K562 (cell line): ENCODE data around the gene GTF2A2. TPM values are rescaled to one million over a fixed set of nuclear protein-coding genes. Genes with fewer than 3 reads are reported as not detected.
A peak's percentile ranks its signal among the peaks of the same experiment; 100 is the strongest.

Source experiments
- CREB1 ChIP-seq, 2 experiments: sonication (generic) in 1 of 2; formaldehyde crosslinking in 1 of 2; IDR thresholded peaks; 2 replicates each; pipeline versions ENCODE4 v1.6.1 to v1.8.0; 2012 to 2022; ENCODE audit warnings: inconsistent platforms in 1 of 2, mild to moderate bottlenecking in 1 of 2, missing genetic modification reagents in 1 of 2, moderate library complexity in 1 of 2
- FUS ChIP-seq: fragments of 200-400 bp; formaldehyde crosslinking; optimal IDR thresholded peaks from 2 replicates; pipeline ENCODE3; 2017; ENCODE audit warnings: low read depth, low read length
- GATAD2A ChIP-seq: fragments of 450-650 bp; IDR thresholded peaks from 2 replicates; pipeline ENCODE4 v1.6.1; 2017
- KLF13 ChIP-seq: fragments of 450-650 bp; IDR thresholded peaks from 2 replicates; pipeline ENCODE4 v1.6.1; 2016; ENCODE audit warnings: missing genetic modification characterization, low read depth, mild to moderate bottlenecking, missing compliant biosample characterization, moderate library complexity, borderline replicate concordance
- LARP7 ChIP-seq: fragments of 450-650 bp; IDR thresholded peaks from 2 replicates; pipeline ENCODE4 v1.6.1; 2016
- MTA2 ChIP-seq: fragments of 450-650 bp; IDR thresholded peaks from 2 replicates; pipeline ENCODE4 v1.6.1; 2016; ENCODE audit warnings: low read depth
- NFXL1 ChIP-seq: fragments of 450-650 bp; formaldehyde crosslinking; IDR thresholded peaks from 2 replicates; pipeline ENCODE4 v1.4.0; 2021; ENCODE audit warnings: mild to moderate bottlenecking
- PHF20 ChIP-seq: fragments of 450-650 bp; IDR thresholded peaks from 2 replicates; pipeline ENCODE4 v1.6.1; 2018; ENCODE audit not compliant: partially characterized antibody
- SAP30 ChIP-seq: fragments of 200-600 bp; sonication (generic); IDR thresholded peaks from 2 replicates; pipeline ENCODE4 v1.6.1; 2012; ENCODE audit warnings: borderline replicate concordance, low read depth, mild to moderate bottlenecking, moderate library complexity, low read length, control low read depth, inconsistent platforms; ENCODE audit not compliant: insufficient read depth, poor library complexity, severe bottlenecking
- SREBF2 ChIP-seq: sonication (generic); formaldehyde crosslinking; IDR thresholded peaks from 2 replicates; pipeline ENCODE4 v1.4.0; 2020; ENCODE audit warnings: mild to moderate bottlenecking, missing genetic modification reagents
- U2AF2 ChIP-seq: fragments of 200-400 bp; formaldehyde crosslinking; optimal IDR thresholded peaks from 2 replicates; pipeline ENCODE3; 2017; ENCODE audit warnings: low read depth, mild to moderate bottlenecking, low read length
- ZNF184 ChIP-seq: sonication (generic); formaldehyde crosslinking; IDR thresholded peaks from 2 replicates; pipeline ENCODE4 v1.5.0; 2020; ENCODE audit warnings: missing genetic modification reagents
- ZNF232 ChIP-seq: sonication (generic); formaldehyde crosslinking; IDR thresholded peaks from 2 replicates; pipeline ENCODE4 v1.8.0; 2022; ENCODE audit warnings: mild to moderate bottlenecking, missing genetic modification reagents
- ZNF384 ChIP-seq: IDR thresholded peaks from 2 replicates; pipeline ENCODE4 v1.6.1; 2012; ENCODE audit warnings: low read depth, low read length, improper control_type of control experiment
- ZNF431 ChIP-seq: sonication (generic); formaldehyde crosslinking; IDR thresholded peaks from 2 replicates; pipeline ENCODE4 v1.8.0; 2022; ENCODE audit warnings: mild to moderate bottlenecking, missing genetic modification reagents
- ZSCAN32 ChIP-seq: fragments of 450-650 bp; formaldehyde crosslinking; IDR thresholded peaks from 2 replicates; pipeline ENCODE4 v1.4.0; 2020; ENCODE audit warnings: mild to moderate bottlenecking, moderate library complexity
- polyA plus RNA-seq, 8 experiments: library from polyadenylated mRNA; depleted of rRNA in 4 of 8; stranded (reverse) in 5 of 8; unstranded in 3 of 8; fragments of >200 nt; fragmentation: Nextera tagmentation in 2 of 8; fragmentation: Illumina TruSeq in 1 of 8; extraction: Ambion mirVana in 2 of 8; extraction: Trizol in 1 of 8; gene quantifications; 2 replicates each; pipeline versions ENCODE4 v1.2.1 to v1.2.3, GENCODE V29; 2011 to 2014; ENCODE audit warnings: inconsistent platforms in 1 of 8, missing spikeins in 1 of 8
- total RNA-seq, 7 experiments: library from RNA; depleted of rRNA in 6 of 7; stranded (reverse); fragments of >200 nt in 6 of 7; fragmentation: Illumina TruSeq in 2 of 7; extraction: Trizol in 2 of 7; gene quantifications; 2 replicates each; pipeline versions ENCODE4 v1.2.1 to v1.2.3, GENCODE V29; 2011 to 2021; ENCODE audit warnings: low replicate concordance in 1 of 7
- TF ChIP-seq, protein P1 (sequence below): fragments of 250-450 bp; sonication (Bioruptor Pico); IDR thresholded peaks from 2 replicates; pipeline ENCODE4 v1.9.0; 2021; ENCODE audit warnings: mild to moderate bottlenecking
- TF ChIP-seq, protein P2 (sequence below): fragments of 250-450 bp; sonication (Bioruptor Pico); IDR thresholded peaks from 2 replicates; pipeline ENCODE4 v1.5.0; 2021; ENCODE audit warnings: mild to moderate bottlenecking, moderate library complexity
- TF ChIP-seq, protein P3 (sequence below): fragments of 450-650 bp; IDR thresholded peaks from one replicate; pipeline ENCODE4 v1.6.1; 2018; ENCODE audit warnings: mild to moderate bottlenecking, moderate library complexity; ENCODE audit not compliant: partially characterized antibody
- TF ChIP-seq, protein P4 (sequence below): sonication (generic); formaldehyde crosslinking; IDR thresholded peaks from 2 replicates; pipeline ENCODE4 v1.8.0; 2022; ENCODE audit warnings: missing genetic modification reagents, mild to moderate bottlenecking, moderate library complexity, borderline replicate concordance
- TF ChIP-seq, protein P5 (sequence below), 2 experiments: IDR thresholded peaks; 2 replicates each; pipeline ENCODE4 v1.6.1; 2011; ENCODE audit warnings: borderline replicate concordance in 1 of 2, control low read depth in 1 of 2, low read depth in 1 of 2, low read length in 1 of 2, mild to moderate bottlenecking in 1 of 2, mixed read lengths in 1 of 2, moderate library complexity in 1 of 2; ENCODE audit not compliant: insufficient read depth in 1 of 2, insufficient read length in 1 of 2, poor library complexity in 1 of 2, severe bottlenecking in 1 of 2; ENCODE audit errors: extremely low read depth in 1 of 2

Gene GTF2A2
- total and polyA plus RNA-seq, 9 of the 15 experiments (the other 6 are each of a cell fraction or from before 2014, with no cell fraction given) = 128 to 656 (median 172) TPM

DNA sequence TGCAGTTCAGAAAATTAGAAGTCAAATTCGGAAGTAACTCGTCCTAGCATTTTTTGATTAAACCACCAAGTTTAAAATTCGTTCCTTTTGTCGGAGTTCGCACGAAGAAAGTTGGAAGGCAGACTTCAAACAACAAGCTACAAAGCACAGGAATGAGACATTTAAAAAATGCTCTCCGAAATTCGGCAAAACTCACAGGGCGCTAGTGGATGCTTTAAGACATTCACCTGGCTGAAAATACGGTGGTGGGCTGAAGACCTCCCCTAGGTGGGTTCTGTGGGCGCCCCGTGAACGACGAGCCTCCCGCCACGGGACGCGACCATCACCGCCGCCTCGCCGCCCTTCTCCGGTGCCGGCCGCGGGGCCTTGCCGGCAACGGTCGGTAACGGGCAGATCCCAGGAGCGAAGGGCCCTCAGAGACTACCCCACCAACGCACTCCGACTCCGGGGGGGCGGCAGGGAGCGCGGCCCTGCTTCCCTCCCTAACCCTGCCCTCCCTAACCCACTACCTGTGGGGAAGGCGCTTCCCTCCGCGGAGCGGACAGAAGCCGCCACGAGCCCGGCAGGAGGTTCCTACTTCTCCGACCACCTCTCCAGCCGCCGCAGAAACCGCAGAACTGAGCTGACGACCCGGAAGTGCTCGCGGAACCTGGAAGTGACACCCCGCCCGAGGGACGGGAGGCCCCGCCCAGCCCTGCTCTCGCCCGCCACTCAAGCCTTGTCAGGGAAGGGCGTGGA is at the start of gene GTF2A2 (continued):
- TF ChIP-seq, protein P1, sequence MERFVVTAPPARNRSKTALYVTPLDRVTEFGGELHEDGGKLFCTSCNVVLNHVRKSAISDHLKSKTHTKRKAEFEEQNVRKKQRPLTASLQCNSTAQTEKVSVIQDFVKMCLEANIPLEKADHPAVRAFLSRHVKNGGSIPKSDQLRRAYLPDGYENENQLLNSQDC = peak; percentile 77; the same call in 1 of the 2 replicates
- TF ChIP-seq PHF20 (peak; percentile 88), ZNF184 (CRISPR knock-in tag) (no peak), ZSCAN32 (CRISPR knock-in tag) (no peak), MTA2 (peak; percentile 50; the same call in 1 of the 2 replicates), LARP7 (no peak), ZNF232 (CRISPR knock-in tag) (peak; percentile 44; the same call in 1 of the 2 replicates), CREB1 (IDR thresholded peaks at IDR 0.05) (no peak), CREB1 (CRISPR knock-in tag; IDR thresholded peaks at IDR 0.05) (peak; percentile 70), SREBF2 (CRISPR knock-in tag) (no peak), NFXL1 (CRISPR knock-in tag) (no peak), ZNF384 (no peak), U2AF2 (no peak), SAP30 (no peak), GATAD2A (no peak), FUS (no peak), KLF13 (tag) (no peak), ZNF431 (CRISPR knock-in tag) (peak; percentile 79)
- TF ChIP-seq, protein P2, sequence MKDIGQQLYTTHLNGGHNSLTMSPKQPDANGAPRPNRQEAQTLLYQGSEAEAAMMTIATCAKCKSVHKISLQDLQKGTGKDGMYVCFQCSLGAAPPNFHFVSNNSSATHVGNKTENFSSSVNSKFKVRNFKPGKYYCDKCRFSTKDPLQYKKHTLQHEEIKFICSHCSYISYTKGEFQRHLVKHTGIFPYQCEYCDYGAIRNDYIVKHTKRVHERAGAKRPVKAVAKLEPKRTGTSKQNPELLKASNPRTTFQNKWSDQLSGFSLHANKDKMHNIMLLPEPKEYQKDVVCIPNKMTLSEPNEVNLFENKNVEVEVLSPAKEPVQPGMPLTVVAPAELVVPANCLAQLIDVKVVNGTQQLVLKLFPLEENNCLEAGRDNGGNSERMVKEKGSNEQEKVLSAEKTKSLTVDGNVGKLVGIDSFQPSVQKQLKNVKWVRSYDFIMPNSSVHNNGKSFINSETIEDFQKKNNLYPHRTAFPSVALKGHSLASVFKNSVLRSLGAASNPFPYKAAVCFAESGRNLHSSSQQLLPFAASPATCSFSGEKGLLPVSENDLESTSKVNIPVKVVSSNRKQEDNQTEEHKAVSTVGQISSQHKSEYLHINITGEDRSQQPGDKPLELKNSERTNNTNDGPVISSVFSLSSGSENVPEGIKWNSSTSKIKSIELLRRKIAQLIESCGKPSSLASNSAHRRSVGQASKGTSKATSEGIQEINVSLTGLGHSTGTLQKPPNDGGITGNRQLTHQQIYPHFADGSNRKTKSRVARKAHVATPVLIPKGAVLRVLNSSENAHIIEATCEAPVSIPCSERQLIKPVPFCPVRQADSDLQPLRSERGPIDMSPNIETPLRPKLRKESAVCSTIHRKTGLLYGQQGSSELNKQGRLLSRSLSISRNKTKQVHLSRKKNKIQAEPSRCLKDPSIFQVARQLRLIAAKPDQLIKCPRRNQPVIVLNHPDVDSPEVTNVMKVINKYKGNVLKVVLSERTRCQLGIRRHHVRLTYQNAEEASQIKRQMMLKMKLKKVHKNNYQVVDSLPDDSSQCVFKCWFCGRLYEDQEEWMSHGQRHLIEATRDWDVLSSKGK (CRISPR knock-in tag) = no peak
- TF ChIP-seq, protein P3, sequence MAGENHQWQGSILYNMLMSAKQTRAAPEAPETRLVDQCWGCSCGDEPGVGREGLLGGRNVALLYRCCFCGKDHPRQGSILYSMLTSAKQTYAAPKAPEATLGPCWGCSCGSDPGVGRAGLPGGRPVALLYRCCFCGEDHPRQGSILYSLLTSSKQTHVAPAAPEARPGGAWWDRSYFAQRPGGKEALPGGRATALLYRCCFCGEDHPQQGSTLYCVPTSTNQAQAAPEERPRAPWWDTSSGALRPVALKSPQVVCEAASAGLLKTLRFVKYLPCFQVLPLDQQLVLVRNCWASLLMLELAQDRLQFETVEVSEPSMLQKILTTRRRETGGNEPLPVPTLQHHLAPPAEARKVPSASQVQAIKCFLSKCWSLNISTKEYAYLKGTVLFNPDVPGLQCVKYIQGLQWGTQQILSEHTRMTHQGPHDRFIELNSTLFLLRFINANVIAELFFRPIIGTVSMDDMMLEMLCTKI = no peak
- TF ChIP-seq, protein P4, sequence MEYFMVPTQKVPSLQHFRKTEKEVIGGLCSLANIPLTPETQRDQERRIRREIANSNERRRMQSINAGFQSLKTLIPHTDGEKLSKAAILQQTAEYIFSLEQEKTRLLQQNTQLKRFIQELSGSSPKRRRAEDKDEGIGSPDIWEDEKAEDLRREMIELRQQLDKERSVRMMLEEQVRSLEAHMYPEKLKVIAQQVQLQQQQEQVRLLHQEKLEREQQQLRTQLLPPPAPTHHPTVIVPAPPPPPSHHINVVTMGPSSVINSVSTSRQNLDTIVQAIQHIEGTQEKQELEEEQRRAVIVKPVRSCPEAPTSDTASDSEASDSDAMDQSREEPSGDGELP (CRISPR knock-in tag) = peak; percentile 85; the same call in 1 of the 2 replicates
- TF ChIP-seq, protein P5, sequence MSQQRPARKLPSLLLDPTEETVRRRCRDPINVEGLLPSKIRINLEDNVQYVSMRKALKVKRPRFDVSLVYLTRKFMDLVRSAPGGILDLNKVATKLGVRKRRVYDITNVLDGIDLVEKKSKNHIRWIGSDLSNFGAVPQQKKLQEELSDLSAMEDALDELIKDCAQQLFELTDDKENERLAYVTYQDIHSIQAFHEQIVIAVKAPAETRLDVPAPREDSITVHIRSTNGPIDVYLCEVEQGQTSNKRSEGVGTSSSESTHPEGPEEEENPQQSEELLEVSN (IDR thresholded peaks at IDR 0.05; ENCODE audit: borderline replicate concordance in 1 of 2, extremely low read depth in 1 of 2, insufficient read depth in 1 of 2, insufficient read length in 1 of 2, low read depth in 1 of 2, low read length in 1 of 2, poor library complexity in 1 of 2, severe bottlenecking in 1 of 2) = peak in 1 of 2 experiments; percentile 78
